ENCODE results near the gene GGTA1.
"Not testable (repeated sequence)": the region's sequence is repeated elsewhere in the genome, so short reads cannot be mapped to it uniquely, and the experiment has no call there.

GGTA1 gene

GRCh38 chr9:121463026-121463807 is 36.4 kb downstream of the GGTA1 start:
- no peak for FAIRE-seq
- DNase-seq (ENCODE audit: extremely low spot score, insufficient read length, low read depth), result no peak

- no peak for DNase-seq (ENCODE audit: extremely low spot score, insufficient read length, low read depth)
Measured at GRCh38 chr9:121459513-121459912, 40.1 kb downstream of the GGTA1 start.

GRCh38 chr9:121458449-121458848 is 41.2 kb downstream of the GGTA1 start:
- FAIRE-seq; DNase-seq (ENCODE audit: extremely low spot score, insufficient read length, low read depth): not testable (repeated sequence)

More at GRCh38 chr9:121459513-121459912, 40.1 kb downstream of the GGTA1 start:
- no peak for FAIRE-seq

GRCh38 chr9:121455527-121456239 is 44.0 kb downstream of the GGTA1 start:
- FAIRE-seq (no peak), DNase-seq (ENCODE audit: extremely low spot score, insufficient read length, low read depth) (no peak)

- DNase-seq (ENCODE audit: extremely low spot score, insufficient read length, low read depth), result no peak
Measured at GRCh38 chr9:121454972-121455371, 44.7 kb downstream of the GGTA1 start.

GRCh38 chr9:121453232-121453892 is 46.3 kb downstream of the GGTA1 start:
- no peak for FAIRE-seq
- DNase-seq (ENCODE audit: extremely low spot score, insufficient read length, low read depth), result no peak

More at GRCh38 chr9:121454972-121455371, 44.7 kb downstream of the GGTA1 start:
- no peak for FAIRE-seq

- DNase-seq (ENCODE audit: extremely low spot score, insufficient read length, low read depth) (no peak), FAIRE-seq (no peak)
Measured at GRCh38 chr9:121452085-121452484, 47.6 kb downstream of the GGTA1 start.

GRCh38 chr9:121451586-121451985 is 48.1 kb downstream of the GGTA1 start:
- no peak for FAIRE-seq

GRCh38 chr9:121450241-121450640 is 49.4 kb downstream of the GGTA1 start:
- DNase-seq (ENCODE audit: extremely low spot score, insufficient read length, low read depth), result no peak
- FAIRE-seq, result no peak

More at GRCh38 chr9:121451586-121451985, 48.1 kb downstream of the GGTA1 start:
- no peak for DNase-seq (ENCODE audit: extremely low spot score, insufficient read length, low read depth)

- FAIRE-seq, result no peak
- DNase-seq (ENCODE audit: extremely low spot score, insufficient read length, low read depth), result no peak
Measured at GRCh38 chr9:121449786-121450185, 49.9 kb downstream of the GGTA1 start.

GRCh38 chr9:121447321-121447834 is 52.3 kb downstream of the GGTA1 start:
- FAIRE-seq (no peak), DNase-seq (ENCODE audit: extremely low spot score, insufficient read length, low read depth) (no peak)

- FAIRE-seq, result no peak
Measured at GRCh38 chr9:121445986-121446385, 53.7 kb downstream of the GGTA1 start.

GRCh38 chr9:121443981-121444380 is 55.7 kb downstream of the GGTA1 start:
- DNase-seq (ENCODE audit: extremely low spot score, insufficient read length, low read depth) (no peak), FAIRE-seq (no peak)

More at GRCh38 chr9:121445986-121446385, 53.7 kb downstream of the GGTA1 start:
- DNase-seq (ENCODE audit: extremely low spot score, insufficient read length, low read depth), result no peak

- FAIRE-seq (no peak), DNase-seq (ENCODE audit: extremely low spot score, insufficient read length, low read depth) (no peak)
Measured at GRCh38 chr9:121441165-121441564, 58.5 kb downstream of the GGTA1 start.

GRCh38 chr9:121439711-121440664 is 59.7 kb downstream of the GGTA1 start:
- no peak for DNase-seq (ENCODE audit: extremely low spot score, insufficient read length, low read depth)

GRCh38 chr9:121439016-121439415 is 60.6 kb downstream of the GGTA1 start:
- DNase-seq (ENCODE audit: extremely low spot score, insufficient read length, low read depth) (no peak), FAIRE-seq (no peak)

More at GRCh38 chr9:121439711-121440664, 59.7 kb downstream of the GGTA1 start:
- FAIRE-seq, result no peak

- no peak for DNase-seq (ENCODE audit: extremely low spot score, insufficient read length, low read depth)
- FAIRE-seq, result no peak
Measured at GRCh38 chr9:121437891-121438290, 61.8 kb downstream of the GGTA1 start.

GRCh38 chr9:121437046-121437445 is 62.6 kb downstream of the GGTA1 start:
- not testable (repeated sequence) for DNase-seq (ENCODE audit: extremely low spot score, insufficient read length, low read depth); FAIRE-seq

GRCh38 chr9:121434969-121435368 is 64.7 kb downstream of the GGTA1 start:
- FAIRE-seq (no peak), DNase-seq (ENCODE audit: extremely low spot score, insufficient read length, low read depth) (no peak)
